ENCODE measurements around the gene GNB3. TPM values are rescaled to one million over a fixed set of nuclear protein-coding genes. Genes with fewer than 3 reads are reported as not detected.

GNB3 gene
- total RNA-seq, 4 donors from 2014 or later: 0.39 to 3.0 (median 2.1) TPM

DNA sequence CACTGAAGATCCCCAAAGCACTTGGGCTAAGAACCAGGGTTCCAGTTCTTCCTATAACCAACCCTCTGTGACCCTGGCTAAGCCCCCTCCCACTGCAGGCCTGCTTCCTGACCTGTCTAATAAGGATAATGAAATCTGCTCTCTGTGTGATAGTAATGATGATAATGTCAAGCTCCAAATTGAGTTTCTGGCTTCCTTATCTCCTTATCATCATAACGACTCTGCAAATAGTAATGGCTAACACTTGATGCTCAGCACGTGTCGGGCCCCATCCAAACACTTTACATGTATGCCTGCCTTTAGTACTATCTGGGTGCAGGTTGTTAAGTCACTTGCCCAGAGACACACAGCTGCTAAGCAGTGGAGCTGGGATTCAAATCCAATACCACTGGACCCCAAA is 24.1 kb upstream of the GNB3 start:
- no peak for DNase-seq
- Histone ChIP-seq H3K9me3 (no peaks in the 10 kb centered on the region), H3K4me3 (replicated peaks in 1 of 3) (no peak overlapping the region), H3K36me3 (no peaks in the 10 kb centered on the region), H3K27ac (no peak overlapping the region), H3K4me1 (peaks cover 0 to 6% of the 10 kb centered on the region in 2 donors), H3K27me3 (no peaks in the 10 kb centered on the region)
- intact Hi-C loops (cut with DNase I): no loop called here
- no peak for TF ChIP-seq POLR2A (IDR thresholded peaks at IDR 0.05)
- TF ChIP-seq, protein P1, sequence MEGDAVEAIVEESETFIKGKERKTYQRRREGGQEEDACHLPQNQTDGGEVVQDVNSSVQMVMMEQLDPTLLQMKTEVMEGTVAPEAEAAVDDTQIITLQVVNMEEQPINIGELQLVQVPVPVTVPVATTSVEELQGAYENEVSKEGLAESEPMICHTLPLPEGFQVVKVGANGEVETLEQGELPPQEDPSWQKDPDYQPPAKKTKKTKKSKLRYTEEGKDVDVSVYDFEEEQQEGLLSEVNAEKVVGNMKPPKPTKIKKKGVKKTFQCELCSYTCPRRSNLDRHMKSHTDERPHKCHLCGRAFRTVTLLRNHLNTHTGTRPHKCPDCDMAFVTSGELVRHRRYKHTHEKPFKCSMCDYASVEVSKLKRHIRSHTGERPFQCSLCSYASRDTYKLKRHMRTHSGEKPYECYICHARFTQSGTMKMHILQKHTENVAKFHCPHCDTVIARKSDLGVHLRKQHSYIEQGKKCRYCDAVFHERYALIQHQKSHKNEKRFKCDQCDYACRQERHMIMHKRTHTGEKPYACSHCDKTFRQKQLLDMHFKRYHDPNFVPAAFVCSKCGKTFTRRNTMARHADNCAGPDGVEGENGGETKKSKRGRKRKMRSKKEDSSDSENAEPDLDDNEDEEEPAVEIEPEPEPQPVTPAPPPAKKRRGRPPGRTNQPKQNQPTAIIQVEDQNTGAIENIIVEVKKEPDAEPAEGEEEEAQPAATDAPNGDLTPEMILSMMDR (IDR thresholded peaks at IDR 0.05): no peak
- WGBS, 2 donors: 57 to 62% methylated on average over 3 of the region's 3 CpGs

GRCh38 chr12:6817098-6817497 is 23.6 kb upstream of the GNB3 start:
- WGBS, 2 donors: 88 to 93% methylated on average over 8 of the region's 8 CpGs
- intact Hi-C loops (cut with DNase I): no loop called here
- DNase-seq: no peak
- Histone ChIP-seq H3K36me3 (no peaks in the 10 kb centered on the region), H3K9me3 (no peaks in the 10 kb centered on the region), H3K4me1 (peaks cover 0 to 11% of the 10 kb centered on the region in 2 donors), H3K4me3 (replicated peaks in 1 of 3) (no peak overlapping the region), H3K27me3 (no peaks in the 10 kb centered on the region), H3K27ac (no peak overlapping the region)
- TF ChIP-seq, protein P1 (IDR thresholded peaks at IDR 0.05): no peak
- TF ChIP-seq POLR2A (IDR thresholded peaks at IDR 0.05): no peak

DNA sequence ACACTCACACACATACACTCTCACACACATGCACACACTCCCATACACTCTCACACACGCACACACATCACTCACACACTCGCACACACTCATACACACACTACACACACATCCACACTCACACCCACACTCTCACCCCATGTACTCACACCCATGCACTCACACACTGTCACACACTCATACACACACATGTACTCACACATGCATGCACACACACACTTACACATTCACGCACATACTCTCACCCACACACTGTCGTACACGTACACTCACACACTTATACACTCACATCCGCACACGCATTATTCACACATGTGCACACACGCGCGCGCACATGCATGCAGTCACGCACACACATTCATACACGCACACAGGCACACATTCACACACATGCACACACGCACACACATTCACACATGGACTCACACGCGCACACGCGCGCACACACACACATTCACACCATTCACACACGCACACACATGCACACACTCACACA is 23.0 kb upstream of the GNB3 start:
- intact Hi-C loops (cut with DNase I): no loop called here

GRCh38 chr12:6818222-6818621 is 22.5 kb upstream of the GNB3 start:
- Histone ChIP-seq H3K9me3 (no peaks in the 10 kb centered on the region), H3K4me1 (peaks cover 0 to 12% of the 10 kb centered on the region in 2 donors), H3K27ac (no peak overlapping the region), H3K4me3 (replicated peaks in 1 of 3) (no peak overlapping the region), H3K27me3 (no peaks in the 10 kb centered on the region), H3K36me3 (no peaks in the 10 kb centered on the region)
- intact Hi-C loops (cut with DNase I): no loop called here
- TF ChIP-seq POLR2A (IDR thresholded peaks at IDR 0.05): no peak
- TF ChIP-seq, protein P1 (IDR thresholded peaks at IDR 0.05): no peak
- no peak for DNase-seq
- WGBS, 2 donors: 61 to 63% methylated on average over 2 to 10 of the region's 10 CpGs

More for the DNA sequence above, 23.0 kb upstream of the GNB3 start:
- Histone ChIP-seq H3K36me3 (no peaks in the 10 kb centered on the region), H3K27me3 (no peaks in the 10 kb centered on the region), H3K4me1 (peaks cover 0 to 12% of the 10 kb centered on the region in 2 donors), H3K27ac (no peak overlapping the region), H3K9me3 (no peaks in the 10 kb centered on the region), H3K4me3 (replicated peaks in 1 of 3) (no peak overlapping the region)
- no peak for DNase-seq
- WGBS, 2 donors: 92 to 94% methylated on average over 20 of the region's 20 CpGs
- TF ChIP-seq, protein P1 (IDR thresholded peaks at IDR 0.05): no peak
- TF ChIP-seq POLR2A (IDR thresholded peaks at IDR 0.05): no peak

DNA sequence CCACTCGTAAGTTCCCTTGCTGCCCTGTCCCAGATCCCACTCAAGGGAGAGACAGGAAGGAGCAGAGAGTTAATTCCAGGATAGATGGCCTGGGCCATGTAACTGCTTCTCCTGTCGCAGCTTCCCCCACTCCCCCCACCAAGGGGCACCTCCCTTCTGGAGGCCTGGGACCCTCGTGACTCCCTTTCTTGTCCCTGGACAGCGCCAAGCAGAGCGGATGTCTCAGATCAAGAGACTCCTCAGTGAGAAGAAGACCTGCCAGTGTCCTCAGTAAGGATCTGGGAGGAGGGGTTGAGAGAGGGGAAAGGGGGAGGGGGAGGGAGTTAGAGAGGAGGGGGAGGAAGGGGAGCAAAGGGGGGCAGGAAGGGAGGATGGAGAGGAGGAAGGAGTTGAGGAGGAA is 22.1 kb upstream of the GNB3 start:
- TF ChIP-seq, protein P1 (IDR thresholded peaks at IDR 0.05): no peak
- no peak for TF ChIP-seq POLR2A (IDR thresholded peaks at IDR 0.05)
- H3K27ac ChIP-seq: no peak overlapping the region
- WGBS, 2 donors: 65 to 80% methylated on average over 5 of the region's 5 CpGs
- no peak overlapping the region for H3K4me3 ChIP-seq (replicated peaks in 1 of 3)
- no peak for DNase-seq
- no peaks in the 10 kb centered on the region for H3K9me3 ChIP-seq
- H3K36me3 ChIP-seq: no peaks in the 10 kb centered on the region
- intact Hi-C loops (cut with DNase I): no loop called here
- peaks cover 0 to 12% of the 10 kb centered on the region in 2 donors for H3K4me1 ChIP-seq
- no peaks in the 10 kb centered on the region for H3K27me3 ChIP-seq

Data from thyroid gland (tissue), 4 donors.